Femur (tissue), 1 donor: ENCODE measurements around the gene AOX1.
"Not testable (repeated sequence)": the region's sequence is repeated elsewhere in the genome, so short reads cannot be mapped to it uniquely, and the experiment has no call there.

Experiments used
- DNase-seq: peaks from one replicate; pipeline ENCODE4 v3.0.0-alpha.2; 2017

The AOX1 gene

DNA sequence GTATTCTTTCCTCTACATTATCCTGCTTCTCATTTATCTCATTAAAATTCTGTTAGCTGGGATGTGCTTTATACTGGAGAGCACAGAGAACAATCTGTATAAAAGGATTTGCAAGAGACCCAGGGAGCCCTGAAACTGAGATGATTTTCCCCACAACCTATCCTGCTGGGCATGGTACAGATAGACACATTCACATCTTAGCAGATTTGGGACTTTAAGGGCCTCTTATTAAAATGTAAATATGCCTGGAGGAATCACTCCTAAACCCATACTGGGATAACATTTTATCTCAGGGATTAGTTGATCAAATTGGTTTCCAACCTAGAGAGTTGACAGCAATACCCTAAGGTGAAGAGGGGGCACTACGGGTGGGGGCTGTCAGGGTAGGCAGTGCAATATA, 45.5 kb downstream of the AOX1 start:
- DNase-seq = no peak

DNA sequence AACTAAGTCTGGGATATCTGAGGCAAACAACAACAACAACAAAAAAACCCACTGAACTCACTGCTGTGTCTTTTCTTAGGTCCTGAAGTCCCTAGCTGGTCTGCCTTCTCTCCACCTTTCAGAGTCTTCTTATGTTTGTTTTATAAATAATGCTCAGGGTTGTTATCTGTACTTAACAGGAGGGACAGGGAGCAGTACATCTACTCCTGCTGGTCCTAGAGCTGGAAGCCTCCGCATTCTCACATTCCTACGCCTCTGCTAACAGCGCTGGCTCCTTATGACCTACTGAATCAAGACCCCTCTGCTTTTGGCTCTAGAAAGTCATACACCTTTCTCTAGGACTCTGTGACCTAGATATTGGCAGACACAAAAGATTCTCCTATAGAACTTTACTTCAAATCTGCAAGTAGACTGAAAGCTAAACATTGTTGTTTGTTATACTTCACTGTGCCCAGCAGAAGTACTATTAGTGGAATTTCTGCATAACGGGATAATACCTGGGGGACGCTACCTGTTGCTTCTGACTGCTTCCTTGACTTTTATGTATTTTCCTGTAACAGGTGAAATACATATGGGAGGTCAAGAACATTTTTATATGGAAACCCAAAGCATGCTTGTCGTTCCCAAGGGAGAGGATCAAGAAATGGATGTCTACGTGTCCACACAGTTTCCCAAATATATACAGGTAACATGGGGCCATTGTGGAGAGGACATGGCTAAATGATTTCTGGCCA, 48.6 kb downstream of the AOX1 start:
- DNase-seq = no peak

DNA sequence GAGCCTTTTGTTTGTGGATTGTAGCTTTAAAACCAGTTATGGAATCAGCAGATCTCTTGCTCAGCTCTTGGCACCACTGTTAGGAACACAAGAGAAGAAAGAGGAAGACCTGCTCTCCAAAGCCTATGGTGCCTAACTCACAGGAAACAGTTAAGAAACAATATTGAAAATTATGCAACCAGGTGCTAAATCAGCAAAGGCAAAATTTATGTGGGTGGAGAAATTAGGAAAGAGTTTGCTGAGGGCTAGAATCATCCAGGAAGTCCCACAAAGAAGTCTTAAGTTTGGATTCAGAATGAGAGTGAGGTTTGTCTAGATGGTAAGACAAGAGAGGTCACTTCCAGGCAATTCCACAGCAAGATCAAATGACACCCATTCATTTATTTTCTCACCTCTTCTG, 49.4 kb downstream of the AOX1 start:
- no peak for DNase-seq

DNA sequence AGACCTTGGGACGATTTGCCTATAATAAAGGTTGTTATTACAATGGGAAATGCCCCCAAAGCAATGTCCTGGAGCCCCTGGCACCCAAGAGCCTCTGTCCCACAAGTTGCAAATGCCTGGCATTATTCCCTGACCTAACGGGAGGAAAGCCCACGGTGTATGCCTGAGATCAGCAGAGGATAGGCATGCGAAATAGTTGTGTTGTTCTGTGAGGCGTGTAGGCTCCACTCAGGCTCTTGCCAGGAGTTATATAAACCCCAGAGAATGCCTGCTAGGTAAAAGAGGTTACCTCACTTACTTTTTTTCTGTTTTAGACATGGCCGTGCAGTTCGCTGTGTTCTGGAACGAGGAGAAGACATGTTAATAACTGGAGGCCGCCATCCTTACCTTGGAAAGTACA, 52.1 kb downstream of the AOX1 start:
- no peak for DNase-seq

GRCh38 chr2:200640176-200640575, 54.4 kb downstream of the AOX1 start:
- DNase-seq = no peak

GRCh38 chr2:200640901-200641300, 55.1 kb downstream of the AOX1 start:
- no peak for DNase-seq

- DNase-seq = not testable (repeated sequence)
Observed at GRCh38 chr2:200648518-200649281, 62.9 kb downstream of the AOX1 start.

DNA sequence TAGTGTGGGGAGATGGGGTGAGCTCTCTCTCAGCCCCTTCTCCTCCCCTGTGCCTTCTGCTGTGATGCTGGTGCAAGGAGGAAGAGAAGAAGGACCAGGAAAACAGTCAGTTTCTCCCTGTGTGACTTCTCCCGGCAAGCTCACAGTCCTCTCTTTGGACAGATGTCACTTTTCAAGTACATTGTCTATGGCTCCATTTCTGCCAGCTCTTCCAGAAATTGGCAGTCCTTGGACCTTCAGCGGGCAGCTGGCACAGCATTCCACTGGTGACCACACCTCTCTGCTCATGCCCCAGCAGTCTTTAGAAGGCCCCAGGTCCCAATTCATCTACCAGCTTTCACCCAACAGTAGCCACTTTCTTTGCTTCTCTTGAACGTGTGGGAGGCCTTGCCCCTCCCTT, 63.9 kb downstream of the AOX1 start:
- no peak for DNase-seq

DNA sequence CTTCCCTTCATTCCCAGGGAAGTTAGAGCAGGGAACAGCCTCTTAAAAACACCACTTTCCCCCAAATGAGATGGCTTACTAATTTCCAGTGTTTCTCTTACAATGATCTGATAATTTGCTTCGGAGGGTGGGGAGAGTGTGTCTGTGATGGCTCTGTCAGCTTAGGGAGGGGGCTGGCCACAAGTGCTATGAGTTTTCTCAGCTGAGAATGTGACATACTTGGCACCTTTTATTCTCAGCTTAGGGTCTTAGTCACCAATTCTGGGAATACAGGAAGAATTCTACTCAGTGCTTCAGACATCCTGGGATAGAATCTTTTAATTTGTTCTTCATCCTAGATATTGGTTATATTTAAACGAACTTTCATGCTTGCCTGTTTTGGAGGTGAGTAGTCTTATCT, 64.4 kb downstream of the AOX1 start:
- no peak for DNase-seq

GRCh38 chr2:200652158-200652557, 66.3 kb downstream of the AOX1 start:
- no peak for DNase-seq

- no peak for DNase-seq
Observed at GRCh38 chr2:200653021-200653420, 67.2 kb downstream of the AOX1 start.

DNA sequence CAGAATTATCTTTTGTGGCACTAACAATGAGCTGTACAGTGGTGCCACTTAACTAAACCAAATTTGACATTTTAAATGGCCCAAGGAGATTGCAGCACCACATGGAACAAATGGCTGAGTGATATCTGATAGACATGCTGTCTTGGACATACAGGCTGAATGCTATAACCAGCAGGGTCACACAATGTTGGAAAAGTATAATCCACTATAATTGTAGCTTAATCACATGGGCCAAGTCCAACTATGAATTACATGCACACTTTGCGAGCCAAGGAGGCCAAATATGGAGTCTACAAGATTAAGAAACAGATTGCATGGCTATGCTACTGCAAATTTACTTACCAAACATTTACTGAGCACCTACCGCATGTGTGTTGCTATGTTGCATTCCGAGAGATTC, 69.0 kb downstream of the AOX1 start:
- no peak for DNase-seq

DNA sequence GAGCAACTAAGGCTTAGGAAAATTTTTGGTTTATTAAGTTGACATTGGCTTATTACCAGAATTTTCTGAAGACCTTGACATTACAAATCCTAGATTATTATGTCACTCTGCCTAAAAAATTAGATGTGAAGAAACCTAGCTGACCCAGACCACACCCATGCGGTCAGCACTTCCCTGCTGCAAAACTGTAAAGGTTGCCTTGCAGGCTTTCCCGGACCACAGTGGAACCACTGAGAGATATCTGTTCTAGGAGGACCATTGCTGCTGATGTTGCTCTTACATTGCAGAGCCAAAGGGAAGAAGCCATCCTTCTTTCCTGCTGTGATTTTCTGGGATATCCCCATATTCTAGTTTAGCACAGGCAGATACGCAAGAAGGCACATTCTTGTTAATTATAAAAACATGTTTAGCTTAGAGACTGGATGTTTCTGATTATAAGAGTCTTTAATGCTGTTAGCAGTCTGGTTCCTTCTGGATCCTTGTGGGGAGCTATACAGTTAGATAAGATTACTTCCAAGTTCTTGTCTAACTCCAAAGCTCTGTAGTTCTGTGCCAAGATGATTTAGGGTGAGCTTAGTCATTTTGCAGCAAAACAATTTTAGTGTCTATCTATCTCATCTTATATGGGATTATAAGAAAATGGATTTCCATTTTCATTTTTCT, 70.2 kb downstream of the AOX1 start:
- DNase-seq = no peak

GRCh38 chr2:200658278-200658864, 72.6 kb downstream of the AOX1 start:
- DNase-seq = no peak

GRCh38 chr2:200659410-200659809, 73.6 kb downstream of the AOX1 start:
- no peak for DNase-seq

GRCh38 chr2:200661477-200661876, 75.7 kb downstream of the AOX1 start:
- DNase-seq = no peak

DNA sequence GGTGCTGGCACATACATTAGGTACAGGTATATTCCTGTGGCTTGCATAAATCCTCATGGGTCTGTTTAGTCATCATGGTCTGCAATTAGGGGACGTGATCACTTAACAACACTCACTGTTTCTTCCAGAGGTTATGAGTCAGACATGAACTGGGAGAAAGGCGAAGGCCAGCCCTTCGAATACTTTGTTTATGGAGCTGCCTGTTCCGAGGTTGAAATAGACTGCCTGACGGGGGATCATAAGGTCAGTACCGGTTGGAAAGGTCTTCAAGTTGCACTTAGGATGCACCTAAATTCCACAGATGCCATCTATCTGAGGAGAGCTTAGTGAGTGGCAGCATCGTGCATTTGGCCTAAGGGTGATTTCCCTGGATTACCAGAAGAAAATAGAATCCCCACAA, 76.9 kb downstream of the AOX1 start:
- no peak for DNase-seq

GRCh38 chr2:200664770-200665494, 79.1 kb downstream of the AOX1 start:
- DNase-seq = no peak

- DNase-seq = no peak
Observed at GRCh38 chr2:200665626-200666453, 80.0 kb downstream of the AOX1 start.

DNA sequence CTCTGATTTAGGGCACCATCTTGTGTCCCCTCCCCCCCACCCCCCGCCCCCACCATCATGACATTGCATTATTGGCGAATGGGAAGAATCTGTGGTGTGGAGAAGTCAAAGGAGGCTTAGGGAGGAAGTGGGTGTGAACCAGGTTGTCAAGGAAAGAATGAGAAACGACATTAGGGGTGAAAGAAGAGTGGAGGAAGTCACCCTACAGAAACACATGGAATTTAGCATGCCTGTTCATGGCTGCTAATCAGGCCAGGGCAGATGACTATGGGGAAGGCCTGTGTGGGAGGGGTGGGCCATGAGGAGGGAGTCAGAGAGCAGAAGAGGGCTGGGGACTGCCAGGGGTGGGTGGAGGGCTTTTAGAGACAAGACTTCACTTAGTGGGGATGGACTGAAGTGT, 81.6 kb downstream of the AOX1 start:
- no peak for DNase-seq

- DNase-seq = no peak
Observed at GRCh38 chr2:200668478-200668877, 82.7 kb downstream of the AOX1 start.

GRCh38 chr2:200669308-200669707, 83.5 kb downstream of the AOX1 start:
- no peak for DNase-seq
